NCI-H1105 treated with DMSO at 0.1 percent for 48 hours (cell line): Measurements from ENCODE around the gene SLIT3.

Source experiments
- DNase-seq: peaks from one replicate; lab custom pipeline; 2025; lab: John Stamatoyannopoulos, UW

The SLIT3 gene

GRCh38 chr5:168859471-168859870, 441.5 kb downstream of the SLIT3 start:
- no peak for DNase-seq

- no peak for DNase-seq
Measured at GRCh38 chr5:168858994-168859393, 441.9 kb downstream of the SLIT3 start.

GRCh38 chr5:168858371-168858770, 442.6 kb downstream of the SLIT3 start:
- DNase-seq: no peak

- no peak for DNase-seq
Measured at GRCh38 chr5:168853972-168854371, 447.0 kb downstream of the SLIT3 start.

- DNase-seq: no peak
Measured at GRCh38 chr5:168852329-168852728, 448.6 kb downstream of the SLIT3 start.

- DNase-seq: no peak
Measured at GRCh38 chr5:168851902-168852321, 449.0 kb downstream of the SLIT3 start.

GRCh38 chr5:168850683-168851082, 450.3 kb downstream of the SLIT3 start:
- DNase-seq: no peak

- no peak for DNase-seq
Measured at GRCh38 chr5:168848569-168848968, 452.4 kb downstream of the SLIT3 start.

GRCh38 chr5:168847511-168848073, 453.3 kb downstream of the SLIT3 start:
- DNase-seq: no peak

GRCh38 chr5:168844922-168845296, 456.0 kb downstream of the SLIT3 start:
- no peak for DNase-seq

- DNase-seq: no peak
Measured at GRCh38 chr5:168844016-168844921, 456.7 kb downstream of the SLIT3 start.

GRCh38 chr5:168843277-168844015, 457.5 kb downstream of the SLIT3 start:
- no peak for DNase-seq

GRCh38 chr5:168842571-168843205, 458.3 kb downstream of the SLIT3 start:
- DNase-seq: no peak

- no peak for DNase-seq
Measured at GRCh38 chr5:168837852-168838251, 463.1 kb downstream of the SLIT3 start.

GRCh38 chr5:168836603-168837231, 464.2 kb downstream of the SLIT3 start:
- no peak for DNase-seq

GRCh38 chr5:168833936-168834335, 467.0 kb downstream of the SLIT3 start:
- DNase-seq: no peak

GRCh38 chr5:168833383-168833782, 467.6 kb downstream of the SLIT3 start:
- no peak for DNase-seq

- DNase-seq: no peak
Measured at GRCh38 chr5:168832308-168832707, 468.6 kb downstream of the SLIT3 start.

- DNase-seq: peak; percentile 35
Measured at GRCh38 chr5:168831383-168831782, 469.6 kb downstream of the SLIT3 start.

- no peak for DNase-seq
Measured at GRCh38 chr5:168830833-168831232, 470.1 kb downstream of the SLIT3 start.

GRCh38 chr5:168829922-168830417, 471.0 kb downstream of the SLIT3 start:
- DNase-seq: no peak

- no peak for DNase-seq
Measured at GRCh38 chr5:168829044-168829443, 471.9 kb downstream of the SLIT3 start.
